GM18520 (cell line): ENCODE data around the gene CXCL14.
"Not testable (repeated sequence)": the region's sequence is repeated elsewhere in the genome, so short reads cannot be mapped to it uniquely, and the experiment has no call there.

ENCODE experiments used
- ATAC-seq: cut with Tn5 transposase; IDR thresholded peaks from one replicate; pipeline ENCODE4 v1.9.1; 2021; ENCODE audit not compliant: unreplicated experiment

The CXCL14 gene

DNA sequence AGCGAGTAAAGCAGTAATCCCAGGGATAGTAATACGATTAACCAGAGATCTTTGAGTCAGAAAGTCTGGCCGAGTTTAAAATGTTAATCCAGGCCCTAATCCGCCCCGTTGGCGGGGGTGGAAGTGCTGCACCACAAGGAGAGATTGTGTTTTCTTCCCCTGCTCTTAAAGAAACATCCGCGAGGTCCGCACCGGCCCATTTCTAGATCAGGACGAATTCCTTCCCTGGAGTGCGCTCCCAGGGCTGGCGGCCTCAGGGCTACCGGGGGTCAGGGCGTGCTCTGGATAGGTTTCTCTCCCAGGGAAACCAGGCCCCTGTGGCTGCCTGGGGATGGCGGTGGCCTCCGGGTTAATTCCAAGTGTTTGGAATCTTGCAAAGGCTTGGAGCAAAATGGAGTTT lies 33.7 kb downstream of the CXCL14 start:
- no peak for ATAC-seq

GRCh38 chr5:135543485-135544304 lies 35.1 kb downstream of the CXCL14 start:
- no peak for ATAC-seq

DNA sequence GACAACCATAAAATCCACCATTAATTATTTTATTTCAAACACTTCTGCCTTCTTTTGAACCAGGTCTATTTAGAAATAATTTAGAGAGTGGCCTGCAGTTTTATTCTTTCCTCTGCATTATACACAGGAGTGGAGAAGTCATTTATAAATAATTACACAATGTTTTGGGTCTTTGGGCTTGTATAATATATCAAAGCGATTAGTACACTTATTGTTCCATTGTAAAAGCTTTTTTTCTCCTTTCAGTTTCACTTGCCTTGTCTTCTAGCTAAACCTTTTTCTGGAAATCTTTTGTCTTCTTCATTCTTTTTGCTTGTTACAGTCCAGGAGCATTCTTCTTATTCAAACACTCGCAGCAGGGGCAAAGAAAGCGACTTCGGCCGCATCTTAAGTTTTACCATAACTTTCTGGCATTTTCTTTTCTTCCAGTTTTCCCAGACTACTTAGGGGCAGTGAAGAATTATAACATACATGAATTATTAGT lies 35.7 kb downstream of the CXCL14 start:
- no peak for ATAC-seq

GRCh38 chr5:135541807-135542502 lies 36.8 kb downstream of the CXCL14 start:
- ATAC-seq = no peak

- no peak for ATAC-seq
Measured at GRCh38 chr5:135539430-135540005, 39.3 kb downstream of the CXCL14 start.

- no peak for ATAC-seq
Measured at GRCh38 chr5:135538261-135538660, 40.5 kb downstream of the CXCL14 start.

DNA sequence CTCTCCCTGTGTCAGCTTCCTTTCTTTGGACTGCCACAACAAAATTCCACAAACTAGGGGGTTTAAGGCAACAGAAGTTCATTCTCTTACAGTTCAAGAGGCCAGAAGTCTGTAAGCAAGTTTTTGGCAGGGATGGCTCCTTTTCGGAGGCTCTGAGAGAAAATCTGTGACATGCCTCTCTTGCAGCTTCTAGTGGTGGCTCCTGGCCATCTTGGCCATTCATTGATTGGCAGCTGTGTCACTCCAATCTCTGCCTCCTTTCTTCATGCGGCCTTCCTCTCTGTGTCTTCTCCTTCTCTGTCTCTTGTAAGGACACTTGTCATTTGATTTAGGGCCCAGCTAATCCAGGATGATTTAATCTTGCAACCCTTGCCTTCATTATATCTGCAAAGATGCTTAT lies 41.0 kb downstream of the CXCL14 start:
- no peak for ATAC-seq

DNA sequence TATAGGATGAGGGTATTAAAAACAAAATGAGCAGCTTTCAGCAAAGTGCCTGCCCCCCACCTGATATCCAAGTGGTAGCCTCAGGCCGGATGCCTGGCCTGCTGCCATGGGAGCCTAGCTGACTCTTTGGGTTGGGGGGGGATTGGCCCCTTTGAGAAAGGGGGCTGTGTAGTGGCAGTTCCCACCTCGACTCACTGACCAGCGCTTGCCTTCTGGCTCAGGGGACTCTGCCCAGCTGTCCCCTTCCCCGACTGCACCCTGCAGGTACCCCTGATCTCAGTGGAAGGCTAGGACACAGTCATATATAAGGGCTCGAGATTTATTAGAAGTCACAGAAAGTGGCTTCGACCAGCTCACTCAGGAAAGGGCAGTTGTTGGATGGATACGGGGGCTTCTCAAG lies 41.5 kb downstream of the CXCL14 start:
- ATAC-seq = no peak

DNA sequence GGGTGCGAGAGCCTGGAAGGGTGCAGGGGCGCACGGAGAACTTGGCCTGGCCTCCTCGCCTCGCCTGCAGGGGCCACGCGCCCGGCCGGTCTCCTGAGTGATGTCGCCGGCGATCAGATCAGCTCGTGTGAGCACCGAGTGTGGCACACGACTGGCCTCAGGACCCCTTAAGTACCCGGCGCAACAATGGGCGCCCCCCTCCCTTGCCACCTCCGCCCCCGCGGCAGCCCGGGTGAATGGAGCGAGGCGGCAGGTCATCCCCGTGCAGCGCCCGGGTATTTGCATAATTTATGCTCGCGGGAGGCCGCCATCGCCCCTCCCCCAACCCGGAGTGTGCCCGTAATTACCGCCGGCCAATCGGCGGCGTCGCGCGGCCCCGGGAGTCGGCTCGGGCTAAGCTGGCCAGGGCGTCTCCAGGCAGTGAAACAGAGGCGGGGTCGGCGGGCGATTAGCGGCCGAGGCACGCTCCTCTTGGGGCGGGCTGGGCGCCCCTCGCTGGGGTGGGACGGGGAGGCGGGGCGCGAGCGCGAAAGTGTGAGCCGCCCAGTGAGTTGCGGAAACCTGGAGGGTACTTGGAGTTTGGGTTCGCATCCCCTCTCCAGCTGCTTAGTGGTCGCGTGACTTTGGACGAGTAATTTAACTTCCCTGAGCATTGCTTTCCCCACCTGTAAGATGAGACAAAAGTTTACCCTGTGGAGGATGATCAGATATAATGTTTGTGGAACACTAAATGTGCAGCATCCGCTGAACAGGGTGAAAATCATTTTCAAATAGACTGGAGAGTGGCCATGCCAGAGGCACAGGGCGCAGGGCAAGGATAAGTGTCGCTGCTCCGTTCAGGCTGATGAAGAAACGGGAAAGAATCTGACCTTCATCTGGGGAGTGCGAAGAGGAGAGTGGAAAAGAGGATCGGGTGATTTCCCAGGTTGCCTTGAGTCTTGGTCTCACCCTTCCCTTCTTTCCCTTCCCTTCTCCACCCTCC lies 42.7 kb downstream of the CXCL14 start, which contains the start of gene NEUROG1:
NEUROG1 (minus strand) TSS at position 145 of the 982 bp plus-strand sequence. CDS start 274 bp downstream, outside the sequence.
- ATAC-seq = no peak

DNA sequence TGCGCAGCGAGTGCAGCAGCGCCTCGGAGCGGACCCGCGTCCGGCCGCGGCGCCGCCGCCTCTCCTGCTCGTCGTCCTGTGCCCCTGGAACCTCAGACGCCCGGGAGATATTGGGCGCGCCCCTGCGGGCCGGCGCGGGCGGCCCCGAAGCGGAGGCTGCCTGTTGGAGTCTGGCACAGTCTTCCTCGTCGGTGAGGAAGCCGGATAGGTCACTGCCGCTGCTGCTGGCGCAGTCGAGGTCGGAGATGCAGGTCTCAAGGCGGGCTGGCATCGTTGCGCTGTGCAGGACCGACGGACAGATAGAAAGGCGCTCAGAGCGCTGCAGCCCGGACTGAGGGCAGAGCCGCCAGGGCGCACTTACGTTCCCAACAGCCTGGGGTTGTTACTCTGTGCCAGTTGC lies 43.4 kb downstream of the CXCL14 start:
- no peak for ATAC-seq

GRCh38 chr5:135534609-135535419 lies 44.0 kb downstream of the CXCL14 start:
- no peak for ATAC-seq

- no peak for ATAC-seq
Measured at GRCh38 chr5:135533794-135534193, 45.0 kb downstream of the CXCL14 start.

GRCh38 chr5:135533334-135533733 lies 45.5 kb downstream of the CXCL14 start:
- ATAC-seq = no peak

- not testable (repeated sequence) for ATAC-seq
Measured at GRCh38 chr5:135529576-135529975, 49.2 kb downstream of the CXCL14 start.

- no peak for ATAC-seq
Measured at GRCh38 chr5:135526924-135527323, 51.9 kb downstream of the CXCL14 start.

DNA sequence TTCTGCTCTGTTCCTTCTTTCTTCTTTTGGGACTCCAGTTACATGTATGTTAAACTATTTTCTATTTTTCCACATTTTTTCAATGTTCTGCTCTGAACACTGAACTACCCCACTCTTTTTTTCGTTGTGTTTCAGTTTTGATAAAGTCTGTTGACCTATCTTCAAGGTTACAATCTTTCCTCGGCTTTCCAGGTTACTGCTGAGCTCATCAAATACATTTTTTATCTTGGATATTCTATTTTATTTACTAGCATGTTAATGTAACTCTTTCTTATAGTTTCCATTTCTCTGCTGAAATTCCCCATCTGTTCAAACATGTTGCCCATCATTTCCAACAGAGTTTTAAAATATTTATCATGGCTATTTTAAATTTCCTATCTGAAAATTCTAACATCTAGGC lies 56.8 kb downstream of the CXCL14 start:
- ATAC-seq = no peak
